A549 treated with RU486 at 1 μM for 4 hours (cell line): ENCODE data around the gene CDCA5. TPM values are rescaled to one million over a fixed set of nuclear protein-coding genes. Genes with fewer than 3 reads are reported as not detected.

ENCODE experiments used
- total RNA-seq: library from RNA; stranded (reverse); fragments of 200-300 nt; extraction: Qiagen RNA extraction; gene quantifications from 5 replicates; pipeline ENCODE4 v1.2.3, GENCODE V29; 2022; ENCODE audit warnings: low read depth

CDCA5 gene, protein sequence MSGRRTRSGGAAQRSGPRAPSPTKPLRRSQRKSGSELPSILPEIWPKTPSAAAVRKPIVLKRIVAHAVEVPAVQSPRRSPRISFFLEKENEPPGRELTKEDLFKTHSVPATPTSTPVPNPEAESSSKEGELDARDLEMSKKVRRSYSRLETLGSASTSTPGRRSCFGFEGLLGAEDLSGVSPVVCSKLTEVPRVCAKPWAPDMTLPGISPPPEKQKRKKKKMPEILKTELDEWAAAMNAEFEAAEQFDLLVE
- total RNA-seq = 56.3 to 71.6 TPM (median 66.3 TPM) in 5 replicates

DNA sequence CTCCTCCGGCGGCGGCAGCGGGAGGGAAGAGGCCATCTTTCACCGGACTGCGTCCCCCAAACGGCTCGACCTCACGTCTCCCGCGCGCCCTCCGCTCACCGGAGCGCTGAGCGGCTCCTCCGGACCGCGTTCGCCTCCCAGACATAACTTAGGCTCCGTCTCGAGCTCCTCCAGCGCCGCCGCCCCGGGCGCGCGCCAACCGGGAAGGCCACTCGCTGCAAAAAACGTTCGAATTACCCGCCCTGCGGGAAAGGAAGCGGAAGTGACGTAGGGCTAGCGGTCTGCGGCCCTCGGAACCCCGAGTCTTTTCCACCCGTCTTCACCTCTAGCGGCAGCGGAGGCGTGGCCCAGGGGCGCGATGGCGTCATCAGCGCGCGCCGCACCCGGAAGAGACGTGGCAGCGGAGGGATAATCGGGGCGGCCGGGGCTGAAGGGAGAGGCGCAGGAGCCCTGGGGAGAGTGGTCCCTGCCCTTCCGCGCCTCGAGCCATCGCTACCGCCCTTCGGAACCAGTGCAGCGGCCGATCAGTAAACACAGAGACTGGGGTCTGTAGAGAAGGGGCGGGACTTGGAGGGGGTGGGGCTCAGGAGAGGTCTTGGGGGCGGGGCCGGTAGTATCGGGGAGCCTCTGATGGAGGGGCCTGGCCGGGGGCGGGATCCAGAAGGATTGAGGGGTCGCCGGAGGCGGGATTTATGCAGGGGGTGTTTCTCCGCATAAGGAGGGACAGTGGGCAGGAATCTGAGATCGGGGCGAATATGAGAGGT, at the start of gene CDCA5, which contains the start of gene ZFPL1:
TSS of gene CDCA5 (minus strand) at position 207 of the 764 bp plus-strand sequence. CDS start at position 145, 62 bp downstream.
TSS of gene ZFPL1 (plus strand) at position 389 of the 764 bp plus-strand sequence. CDS start 477 bp downstream, outside the sequence.

DNA sequence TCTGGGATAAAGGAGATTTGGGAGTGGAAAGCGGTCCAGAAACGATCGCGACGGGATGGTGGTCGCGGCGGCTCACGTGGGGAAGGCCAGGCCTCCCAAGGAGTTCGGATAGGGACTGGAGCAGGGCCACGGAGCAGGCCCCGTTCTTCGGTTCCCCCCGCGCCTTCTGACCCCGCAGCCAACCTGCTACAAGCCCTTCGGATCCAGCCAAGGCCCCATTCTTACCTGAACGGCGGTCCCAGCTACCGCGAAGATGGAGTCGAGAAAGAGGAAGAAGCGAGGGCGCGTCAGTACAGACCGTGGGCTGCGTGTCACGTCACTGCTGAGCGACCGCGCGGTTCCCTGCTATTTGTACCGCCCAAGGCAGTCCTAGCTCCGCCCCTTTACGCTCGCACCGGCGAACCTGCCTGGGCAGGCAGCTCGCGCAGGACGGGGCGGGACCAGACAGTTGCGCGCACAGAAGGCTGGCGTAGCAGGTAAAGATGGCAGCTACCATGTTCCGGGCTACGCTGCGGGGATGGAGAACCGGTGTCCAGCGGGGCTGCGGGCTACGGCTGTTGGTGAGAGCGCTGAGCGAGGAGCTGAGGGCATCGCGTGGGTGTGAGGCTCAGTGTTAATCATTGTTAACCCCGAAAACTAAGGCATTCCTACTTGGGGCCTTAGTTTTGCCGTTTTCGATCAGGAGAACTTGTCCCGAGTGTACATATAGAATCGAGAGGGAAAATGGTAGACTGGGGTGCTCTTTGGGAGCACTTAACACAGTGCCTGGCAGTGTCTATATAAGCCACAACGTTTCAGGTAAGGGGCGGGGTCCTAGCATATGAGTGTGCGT, 38.2 kb upstream of the CDCA5 start, which contains the start of the genes FAU and MRPL49:
TSS of gene FAU (minus strand) at position 270 of the 832 bp plus-strand sequence. CDS start 321 bp downstream, outside the sequence.
TSS of gene MRPL49 (plus strand) at position 457 of the 832 bp plus-strand sequence. CDS start at position 483, 26 bp downstream.

DNA sequence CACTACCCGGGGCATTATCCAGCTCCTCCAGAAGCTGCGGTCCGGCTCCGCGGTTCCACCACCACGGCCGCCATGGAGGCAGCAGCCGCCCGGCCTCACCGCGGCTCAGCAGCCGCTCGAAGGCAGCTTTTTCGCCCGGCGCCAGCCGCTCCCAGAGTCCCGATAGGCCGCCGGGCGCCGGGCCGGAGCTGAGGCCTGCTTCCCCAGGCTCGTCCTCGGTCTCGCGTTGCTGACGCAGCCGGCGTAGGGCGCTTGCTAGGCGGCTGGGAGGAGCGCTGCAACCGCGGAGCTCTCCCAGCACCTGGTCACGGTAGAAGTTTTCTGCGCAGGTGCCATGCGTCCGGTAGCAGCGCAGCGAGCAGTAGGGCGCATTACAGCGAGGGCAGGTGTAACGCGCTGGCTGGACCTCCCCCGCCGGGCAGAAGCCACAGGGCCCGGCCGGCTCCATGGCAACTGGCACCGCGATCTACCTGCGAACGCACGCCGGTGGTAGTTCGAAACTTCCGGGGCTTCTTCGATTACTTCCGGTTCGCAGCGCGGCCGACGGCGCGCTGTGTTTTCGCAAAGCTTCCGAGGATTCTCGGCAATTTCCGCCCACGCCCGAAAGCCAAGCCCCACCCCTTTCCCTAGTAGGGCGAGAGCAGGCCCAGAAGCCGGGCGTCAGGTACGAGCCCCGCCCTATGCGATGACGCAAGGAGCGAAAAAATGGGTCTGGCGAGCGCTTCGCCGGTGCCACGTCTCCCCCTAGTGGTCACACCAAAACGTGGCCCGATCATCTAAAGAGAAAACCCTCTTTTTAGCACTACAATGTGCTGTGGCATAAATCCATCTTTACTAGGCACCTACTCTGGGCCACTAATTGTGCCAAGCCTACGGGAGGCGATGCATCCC, 33.6 kb upstream of the CDCA5 start, which contains the start of gene ZNHIT2:
TSS of gene ZNHIT2 (minus strand) at position 496 of the 891 bp plus-strand sequence. CDS start at position 448, 48 bp downstream.

DNA sequence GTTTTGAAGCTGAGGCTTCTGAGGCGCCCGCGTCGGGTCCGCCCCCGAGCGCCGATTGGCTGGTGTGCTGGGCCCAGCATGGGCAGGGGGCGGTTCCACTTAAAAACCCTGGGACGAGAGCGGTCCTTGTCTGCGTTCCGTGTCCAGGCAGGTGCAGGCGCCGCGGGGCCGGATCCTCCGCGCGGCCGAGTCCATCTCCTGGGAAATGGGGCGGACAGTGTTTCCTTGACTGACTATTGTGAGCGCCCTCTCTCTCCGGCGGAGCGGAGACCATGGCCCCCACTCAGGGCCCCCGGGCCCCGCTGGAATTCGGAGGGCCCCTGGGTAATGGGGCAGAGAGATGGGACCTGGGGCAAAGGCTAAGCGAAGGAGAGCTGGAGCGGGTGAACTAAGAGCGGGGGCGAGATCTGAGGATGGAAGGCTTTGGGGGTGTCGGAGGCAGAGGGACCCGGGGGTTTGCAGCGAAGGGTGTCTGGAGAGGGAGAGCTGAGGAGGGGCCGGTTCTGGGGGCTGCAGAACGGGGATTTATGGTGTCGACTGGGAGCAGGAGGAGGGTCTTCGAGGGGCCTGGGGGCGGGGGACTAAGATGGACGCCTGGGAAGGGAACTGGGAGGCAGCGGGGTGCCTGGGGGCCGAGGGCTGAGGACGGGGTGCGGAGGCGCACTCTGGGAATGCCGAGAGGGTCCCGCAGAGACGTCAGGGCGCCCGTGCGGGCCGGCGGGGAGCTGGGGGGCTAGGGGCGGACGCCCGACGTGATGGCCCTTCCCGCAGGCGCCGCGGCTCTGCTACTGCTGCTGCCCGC, 28.1 kb upstream of the CDCA5 start, which contains the start of gene TM7SF2:
TSS of gene TM7SF2 (plus strand) at position 129 of the 802 bp plus-strand sequence. CDS start at position 273, 144 bp downstream.

DNA sequence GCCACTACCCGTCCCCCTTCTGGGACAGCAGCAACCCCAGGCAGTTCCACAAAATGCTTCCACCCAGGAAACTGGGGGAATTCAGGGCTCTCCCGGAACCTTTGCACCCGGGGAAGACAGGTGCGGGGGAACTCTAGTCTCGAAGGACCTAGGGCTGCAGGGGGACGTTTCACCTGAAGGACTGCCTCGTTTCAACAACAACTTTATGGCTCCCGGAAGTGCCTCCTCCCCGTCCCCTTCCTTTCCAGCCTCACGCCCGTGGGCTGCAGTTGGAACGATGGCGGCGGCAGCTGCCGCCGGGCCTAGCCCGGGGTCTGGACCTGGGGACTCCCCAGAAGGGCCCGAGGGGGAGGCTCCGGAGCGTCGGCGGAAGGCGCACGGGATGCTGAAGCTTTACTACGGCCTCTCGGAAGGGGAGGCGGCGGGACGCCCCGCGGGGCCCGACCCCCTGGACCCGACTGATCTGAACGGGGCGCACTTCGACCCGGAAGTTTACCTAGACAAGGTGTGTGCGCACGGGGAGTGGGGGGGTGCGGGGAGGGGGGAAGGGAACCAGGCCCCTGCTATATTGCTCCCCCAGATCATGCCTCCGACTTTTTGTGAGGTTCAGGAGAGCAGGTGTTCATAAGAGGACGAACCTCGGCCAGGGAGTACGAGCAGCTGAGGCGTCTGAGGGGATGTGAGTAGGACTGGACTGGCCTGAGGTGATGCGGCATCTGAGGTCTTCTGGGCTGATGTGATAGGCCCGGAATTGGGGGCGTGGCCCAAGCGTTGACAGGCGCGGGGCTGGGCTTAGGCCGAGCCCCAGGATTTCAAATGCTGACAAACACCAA, 12.3 kb upstream of the CDCA5 start, which contains the start of gene VPS51:
TSS of gene VPS51 (plus strand) at position 241 of the 833 bp plus-strand sequence. CDS start at position 278, 37 bp downstream.

DNA sequence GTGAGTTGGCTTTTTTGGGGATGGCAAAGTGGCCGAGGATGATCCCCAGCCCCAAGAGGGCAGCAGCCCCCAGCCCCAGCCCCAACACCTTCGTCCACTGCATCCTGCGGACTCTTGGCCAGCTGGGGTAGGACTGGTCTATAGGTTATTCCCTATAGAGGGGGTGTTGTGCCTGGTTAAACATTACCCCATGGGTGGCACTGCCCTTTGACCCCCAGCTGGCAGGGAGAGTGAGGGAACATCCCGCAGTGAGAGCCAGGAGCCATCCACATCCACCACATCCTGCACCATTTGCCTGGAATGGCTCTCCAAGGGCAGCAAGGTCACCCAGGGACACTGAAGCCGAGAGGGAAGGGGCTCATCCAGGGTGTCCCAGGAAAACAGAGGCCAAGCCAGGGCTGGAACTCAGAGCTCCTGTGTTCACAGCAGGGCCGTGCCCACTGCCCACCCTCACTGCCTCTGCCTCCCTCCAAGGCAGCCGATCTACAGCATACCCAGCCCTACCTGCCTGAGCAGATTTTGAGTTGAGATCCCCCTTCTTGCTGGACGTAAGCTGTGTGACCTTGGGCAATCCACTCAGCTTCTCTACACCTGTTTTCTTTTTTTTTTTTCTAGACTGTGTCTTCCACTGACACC, 25.3 kb downstream of the CDCA5 start, which contains the start of gene NAALADL1:
TSS of gene NAALADL1 (minus strand) at position 135 of the 636 bp plus-strand sequence. CDS start at position 103, 32 bp downstream.

DNA sequence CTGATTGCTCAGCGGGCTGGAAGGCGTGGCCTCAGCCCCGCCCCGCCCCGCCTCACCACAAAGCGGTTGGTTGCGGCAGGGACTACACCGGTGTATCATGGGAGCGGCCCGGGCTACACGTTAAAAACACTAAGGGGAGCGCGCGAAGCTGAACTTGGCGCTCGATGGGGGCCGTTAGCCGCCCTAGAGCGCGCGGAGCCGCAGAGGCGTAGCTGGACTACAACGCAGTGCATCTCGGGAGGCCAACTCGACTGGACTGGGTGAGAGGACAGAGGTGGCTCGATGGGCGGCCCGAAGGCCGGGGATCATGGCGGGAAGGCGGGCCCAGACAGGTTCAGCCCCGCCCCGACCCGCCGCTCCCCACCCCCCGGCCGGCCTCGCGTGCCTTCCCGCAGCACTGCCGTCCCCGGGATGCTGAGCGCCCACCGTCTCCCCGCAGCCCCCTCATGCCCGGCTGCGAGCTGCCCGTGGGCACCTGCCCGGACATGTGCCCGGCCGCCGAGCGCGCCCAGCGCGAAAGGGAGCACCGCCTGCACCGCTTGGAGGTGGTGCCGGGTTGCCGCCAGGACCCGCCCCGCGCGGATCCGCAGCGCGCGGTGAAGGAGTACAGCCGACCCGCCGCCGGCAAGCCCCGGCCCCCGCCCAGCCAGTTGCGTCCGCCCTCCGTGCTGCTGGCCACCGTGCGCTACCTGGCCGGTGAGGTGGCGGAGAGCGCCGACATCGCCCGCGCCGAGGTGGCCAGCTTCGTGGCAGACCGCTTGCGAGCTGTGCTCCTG, 42.8 kb downstream of the CDCA5 start, which contains the start of gene SAC3D1:
TSS of gene SAC3D1 (plus strand) at position 364 of the 776 bp plus-strand sequence. CDS start at position 447, 83 bp downstream.

Other genes with a start within 250 kb of the CDCA5 start
- 0.95 to 1.9 TPM (median 1.5 TPM) in 5 replicates for gene CDC42BPG, start 239.4 kb downstream of the CDCA5 start, total RNA-seq
- 105 to 137 TPM (median 131 TPM) in 5 replicates for gene EHD1, start 205.4 kb downstream of the CDCA5 start, total RNA-seq
- gene ATG2A, start 166.8 kb downstream of the CDCA5 start, total RNA-seq = 13.4 to 25.2 TPM (median 22.4 TPM) in 5 replicates
- 4.3 to 5.9 TPM (median 4.6 TPM) in 5 replicates for gene PPP2R5B, start 159.4 kb downstream of the CDCA5 start, total RNA-seq
- gene GPHA2, start 148.1 kb downstream of the CDCA5 start, total RNA-seq = not detected in 5 replicates
- gene MAJIN, start 111.9 kb downstream of the CDCA5 start, total RNA-seq = not detected in 5 replicates
- 0.71 to 1.2 TPM (median 0.86 TPM) in 5 replicates for gene BATF2, start 87.1 kb downstream of the CDCA5 start, total RNA-seq
- 168 to 199 TPM (median 191 TPM) in 5 replicates for gene ARL2, start 69.9 kb downstream of the CDCA5 start, total RNA-seq
- gene SNX15, start 56.6 kb downstream of the CDCA5 start, total RNA-seq = 18.6 to 23.3 TPM (median 21.8 TPM) in 5 replicates
- gene SAC3D1, start 42.8 kb downstream of the CDCA5 start, total RNA-seq = 35.9 to 63.7 TPM (median 56.6 TPM) in 5 replicates
- gene NAALADL1, start 25.5 kb downstream of the CDCA5 start, total RNA-seq = not detected in 5 replicates
- 29.8 to 38.6 TPM (median 32.9 TPM) in 5 replicates for gene ZFPL1, start 182 bp upstream of the CDCA5 start, total RNA-seq
- 51.9 to 62.4 TPM (median 53.8 TPM) in 5 replicates for gene VPS51, start 12.2 kb upstream of the CDCA5 start, total RNA-seq
- 5.2 to 8.7 TPM (median 6.5 TPM) in 5 replicates for gene TM7SF2, start 27.8 kb upstream of the CDCA5 start, total RNA-seq
- 13.4 to 26.8 TPM (median 23.3 TPM) in 5 replicates for gene ZNHIT2, start 33.7 kb upstream of the CDCA5 start, total RNA-seq
- 832 to 1,047 TPM (median 993 TPM) in 5 replicates for gene FAU, start 38.1 kb upstream of the CDCA5 start, total RNA-seq
- 66.5 to 79.9 TPM (median 72.3 TPM) in 5 replicates for gene MRPL49, start 38.3 kb upstream of the CDCA5 start, total RNA-seq
- gene SYVN1, start 50.5 kb upstream of the CDCA5 start, total RNA-seq = 27.8 to 43.7 TPM (median 41.1 TPM) in 5 replicates
- not detected in 5 replicates for gene SPDYC, start 86.2 kb upstream of the CDCA5 start, total RNA-seq
- 90.5 to 114 TPM (median 104 TPM) in 5 replicates for gene CAPN1, start 97.9 kb upstream of the CDCA5 start, total RNA-seq
- 13.0 to 21.6 TPM (median 16.9 TPM) in 5 replicates for gene POLA2, start 177.9 kb upstream of the CDCA5 start, total RNA-seq
- gene CDC42EP2, start 230.8 kb upstream of the CDCA5 start, total RNA-seq = 12.9 to 17.9 TPM (median 15.8 TPM) in 5 replicates
- gene DPF2, start 249.8 kb upstream of the CDCA5 start, total RNA-seq = 38.9 to 41.1 TPM (median 39.0 TPM) in 5 replicates